ENCODE measurements around the gene KCNMB2.

Gene KCNMB2

DNA sequence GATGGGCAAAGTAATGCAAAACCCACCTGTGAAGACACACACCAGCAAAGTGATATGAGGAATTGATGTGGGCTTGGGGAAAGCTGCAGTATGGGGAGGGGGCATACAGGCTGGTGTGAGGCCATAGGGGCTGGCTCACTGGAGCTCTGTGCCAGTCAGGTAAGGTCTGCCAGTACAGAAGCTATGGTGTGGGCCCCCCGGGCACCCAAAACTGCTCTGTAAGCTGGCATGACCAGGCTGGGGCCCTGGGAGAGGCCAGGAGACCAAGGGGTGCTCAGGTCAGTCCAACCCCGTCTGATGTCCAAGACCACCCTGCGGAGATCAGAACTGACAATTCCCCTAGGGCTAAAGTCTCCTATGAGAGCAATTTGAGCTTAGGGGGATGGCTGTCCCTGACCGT is 163.1 kb downstream of the KCNMB2 start:
- TF ChIP-seq, protein P1, sequence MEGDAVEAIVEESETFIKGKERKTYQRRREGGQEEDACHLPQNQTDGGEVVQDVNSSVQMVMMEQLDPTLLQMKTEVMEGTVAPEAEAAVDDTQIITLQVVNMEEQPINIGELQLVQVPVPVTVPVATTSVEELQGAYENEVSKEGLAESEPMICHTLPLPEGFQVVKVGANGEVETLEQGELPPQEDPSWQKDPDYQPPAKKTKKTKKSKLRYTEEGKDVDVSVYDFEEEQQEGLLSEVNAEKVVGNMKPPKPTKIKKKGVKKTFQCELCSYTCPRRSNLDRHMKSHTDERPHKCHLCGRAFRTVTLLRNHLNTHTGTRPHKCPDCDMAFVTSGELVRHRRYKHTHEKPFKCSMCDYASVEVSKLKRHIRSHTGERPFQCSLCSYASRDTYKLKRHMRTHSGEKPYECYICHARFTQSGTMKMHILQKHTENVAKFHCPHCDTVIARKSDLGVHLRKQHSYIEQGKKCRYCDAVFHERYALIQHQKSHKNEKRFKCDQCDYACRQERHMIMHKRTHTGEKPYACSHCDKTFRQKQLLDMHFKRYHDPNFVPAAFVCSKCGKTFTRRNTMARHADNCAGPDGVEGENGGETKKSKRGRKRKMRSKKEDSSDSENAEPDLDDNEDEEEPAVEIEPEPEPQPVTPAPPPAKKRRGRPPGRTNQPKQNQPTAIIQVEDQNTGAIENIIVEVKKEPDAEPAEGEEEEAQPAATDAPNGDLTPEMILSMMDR (conservative IDR thresholded peaks at IDR 0.05; ENCODE audit: low read length): no peak
- no peak for DNase-seq (ENCODE audit: low read depth)
- no peak overlapping the region for H3K4me3 ChIP-seq (ENCODE audit: low read length)

DNA sequence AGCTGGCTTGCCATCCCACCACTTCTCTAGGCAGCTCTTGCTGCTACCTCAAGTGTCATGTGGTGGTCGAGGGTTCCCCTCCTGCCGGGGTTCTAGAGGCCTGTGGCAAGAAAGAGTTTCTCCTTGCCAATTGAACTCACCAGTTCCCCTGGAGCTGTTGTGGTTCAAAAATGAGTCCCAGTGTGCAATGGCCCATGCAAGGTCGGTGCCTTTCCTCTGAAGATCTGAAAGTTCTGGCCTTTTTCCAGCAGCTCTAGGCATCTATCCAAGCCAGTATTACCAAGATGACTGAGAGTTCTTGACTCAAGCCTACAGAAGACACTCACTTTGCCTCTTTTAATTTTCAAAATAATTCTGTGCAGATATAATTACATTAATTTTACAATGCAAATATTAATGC is 163.6 kb downstream of the KCNMB2 start:
- no peak for DNase-seq (ENCODE audit: low read depth)
- no peak overlapping the region for H3K4me3 ChIP-seq (ENCODE audit: low read length)
- TF ChIP-seq, protein P1 (conservative IDR thresholded peaks at IDR 0.05; ENCODE audit: low read length): no peak

DNA sequence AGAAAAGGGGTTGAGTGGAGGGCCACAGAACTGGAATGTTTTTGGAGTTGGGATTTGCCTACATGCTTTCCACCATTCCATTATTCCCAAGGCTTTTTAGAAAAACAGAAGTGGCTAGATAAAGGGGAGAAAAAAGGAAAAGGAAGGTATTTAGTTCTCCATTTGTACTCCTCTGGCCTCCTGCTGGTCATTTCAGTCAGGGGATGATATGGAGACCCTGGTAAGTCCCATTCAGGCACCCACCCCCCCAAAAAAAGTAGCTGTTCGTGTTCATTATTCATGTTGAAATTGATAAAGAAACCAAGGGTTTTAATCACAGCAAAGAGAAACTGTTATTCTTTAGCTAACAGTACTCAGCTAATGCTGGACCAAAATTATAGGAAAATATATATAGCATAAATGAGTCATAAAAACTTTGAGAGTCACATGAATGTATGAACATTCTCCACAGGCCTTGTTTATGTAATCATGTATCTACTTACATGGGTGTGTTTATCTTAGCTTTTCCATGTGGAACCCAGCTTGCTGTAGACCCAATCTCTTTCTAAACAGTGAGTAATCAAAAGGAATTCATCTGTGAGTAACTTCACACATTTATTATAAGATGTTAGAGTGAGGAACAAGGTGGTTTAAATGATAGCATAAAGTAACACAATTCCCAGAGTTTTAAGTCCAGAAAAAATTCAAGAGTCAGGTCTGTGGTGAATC is 167.2 kb downstream of the KCNMB2 start:
- peak; percentile 54 for DNase-seq (ENCODE audit: low read depth)
- H3K4me3 ChIP-seq (ENCODE audit: low read length): no peak overlapping the region
- TF ChIP-seq, protein P1 (conservative IDR thresholded peaks at IDR 0.05; ENCODE audit: low read length): no peak

DNA sequence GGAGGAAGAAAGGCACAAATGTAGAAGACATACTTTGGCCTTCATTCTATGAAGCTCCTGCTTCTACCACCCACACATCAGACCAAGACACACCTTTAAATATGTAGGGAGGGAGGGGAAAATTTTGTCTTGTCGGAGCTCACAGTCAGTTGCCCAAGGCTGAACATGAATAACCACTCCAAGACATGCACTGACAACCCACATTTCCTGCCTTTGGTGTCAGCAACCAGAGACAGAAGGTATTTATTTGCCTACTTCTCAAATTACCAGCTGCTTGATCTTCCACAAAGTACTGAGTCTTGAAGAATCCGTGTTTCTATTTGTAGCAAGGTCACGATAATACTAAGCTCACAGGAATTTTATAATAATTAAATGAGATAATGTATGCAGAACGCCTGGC is 169.7 kb downstream of the KCNMB2 start:
- DNase-seq (ENCODE audit: low read depth): peak; percentile 48
- no peak overlapping the region for H3K4me3 ChIP-seq (ENCODE audit: low read length)
- TF ChIP-seq, protein P1 (conservative IDR thresholded peaks at IDR 0.05; ENCODE audit: low read length): no peak

DNA sequence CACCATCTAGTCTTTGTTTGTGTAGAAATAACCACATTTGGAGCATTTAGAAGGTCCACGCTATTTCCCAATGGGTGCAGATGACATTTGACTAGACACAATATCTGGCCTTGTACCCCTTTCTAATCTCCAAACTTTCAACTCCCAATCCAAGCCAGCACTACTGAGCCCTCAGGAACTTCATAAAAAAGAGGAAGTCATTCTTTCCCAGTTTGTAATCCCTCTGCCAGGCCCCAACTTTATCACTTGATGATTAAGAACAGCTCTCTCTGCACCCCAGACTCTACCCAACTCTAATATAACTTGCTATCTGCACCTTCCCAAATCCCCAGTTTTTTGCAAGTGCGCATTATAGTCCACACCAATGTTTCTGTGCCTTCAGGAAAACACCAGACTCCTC is 170.2 kb downstream of the KCNMB2 start:
- no peak for DNase-seq (ENCODE audit: low read depth)
- H3K4me3 ChIP-seq (ENCODE audit: low read length): no peak overlapping the region
- TF ChIP-seq, protein P1 (conservative IDR thresholded peaks at IDR 0.05; ENCODE audit: low read length): no peak

DNA sequence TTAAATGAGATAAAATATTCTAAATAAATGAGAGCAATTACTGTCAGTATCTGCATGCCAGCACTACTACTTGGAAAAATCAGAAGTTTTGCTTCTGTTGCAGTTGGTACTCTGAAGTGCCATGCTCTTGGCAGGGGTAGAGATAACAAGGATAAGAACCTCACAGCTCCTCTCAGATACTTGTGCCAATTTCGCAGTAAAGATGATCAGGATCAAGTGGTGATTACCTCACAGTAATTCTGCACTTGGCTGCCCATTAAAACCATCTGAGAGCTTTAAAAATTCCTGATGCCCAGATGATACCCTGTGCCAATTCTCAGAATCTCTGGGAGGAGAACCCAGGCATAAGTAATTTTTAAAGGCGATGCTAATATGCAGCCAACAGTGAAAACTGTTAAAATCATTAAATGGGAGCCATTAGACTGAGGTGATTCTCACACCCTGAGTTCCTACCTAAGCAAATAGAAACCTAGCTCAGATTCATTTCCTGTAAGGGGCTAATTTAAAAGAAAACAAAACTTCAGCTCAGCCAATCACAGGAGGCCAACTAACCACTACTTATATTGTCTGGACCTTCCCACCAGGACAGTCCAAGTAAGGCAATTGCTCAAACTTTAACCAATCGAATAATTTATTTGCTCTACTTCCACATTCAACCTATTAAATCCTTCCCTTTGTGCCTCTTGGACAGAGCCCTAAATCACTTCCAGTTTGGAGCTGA is 171.2 kb downstream of the KCNMB2 start:
- no peak for DNase-seq (ENCODE audit: low read depth)
- TF ChIP-seq, protein P1 (conservative IDR thresholded peaks at IDR 0.05; ENCODE audit: low read length): no peak
- no peak overlapping the region for H3K4me3 ChIP-seq (ENCODE audit: low read length)

DNA sequence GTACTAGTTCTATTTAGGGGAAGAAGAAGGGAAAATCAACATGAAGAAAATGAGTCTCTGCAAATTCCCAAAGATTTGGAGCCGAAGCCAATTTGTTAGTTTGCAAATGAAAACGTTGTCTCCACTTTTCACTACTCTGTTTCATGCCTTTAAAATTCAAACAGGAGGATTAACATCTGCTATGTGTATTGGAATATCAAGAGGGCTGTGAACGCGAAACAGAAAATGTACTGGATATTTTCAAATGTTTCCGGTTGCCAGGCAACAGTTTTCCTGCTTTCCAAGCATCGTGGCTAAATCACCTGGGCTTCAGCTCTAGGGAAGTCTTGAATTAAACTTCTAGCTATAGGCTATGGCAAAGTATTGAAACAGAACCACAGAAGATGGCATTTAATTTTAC is 172.8 kb downstream of the KCNMB2 start:
- no peak overlapping the region for H3K4me3 ChIP-seq (ENCODE audit: low read length)
- DNase-seq (ENCODE audit: low read depth): no peak
- TF ChIP-seq, protein P1 (conservative IDR thresholded peaks at IDR 0.05; ENCODE audit: low read length): no peak
